HG03469 (cell line): ENCODE measurements around the gene GNG12.

Source experiments
- ATAC-seq: cut with Tn5 transposase; IDR thresholded peaks from one replicate; pipeline ENCODE4 v1.9.1; 2021; ENCODE audit warnings: mild to moderate bottlenecking, moderate library complexity, moderate number of reproducible peaks; ENCODE audit not compliant: unreplicated experiment

Gene GNG12

GRCh38 chr1:67713057-67713846 is 120.0 kb downstream of the GNG12 start:
- no peak for ATAC-seq

GRCh38 chr1:67711855-67712212 is 121.4 kb downstream of the GNG12 start:
- ATAC-seq, result no peak

- ATAC-seq, result no peak
Observed at GRCh38 chr1:67711158-67711854, 122.0 kb downstream of the GNG12 start.

GRCh38 chr1:67710417-67710816 is 122.8 kb downstream of the GNG12 start:
- no peak for ATAC-seq

- ATAC-seq, result no peak
Observed at GRCh38 chr1:67708606-67709005, 124.7 kb downstream of the GNG12 start.

- no peak for ATAC-seq
Observed at GRCh38 chr1:67705735-67706453, 127.4 kb downstream of the GNG12 start.

GRCh38 chr1:67704351-67704750 is 128.9 kb downstream of the GNG12 start:
- no peak for ATAC-seq

DNA sequence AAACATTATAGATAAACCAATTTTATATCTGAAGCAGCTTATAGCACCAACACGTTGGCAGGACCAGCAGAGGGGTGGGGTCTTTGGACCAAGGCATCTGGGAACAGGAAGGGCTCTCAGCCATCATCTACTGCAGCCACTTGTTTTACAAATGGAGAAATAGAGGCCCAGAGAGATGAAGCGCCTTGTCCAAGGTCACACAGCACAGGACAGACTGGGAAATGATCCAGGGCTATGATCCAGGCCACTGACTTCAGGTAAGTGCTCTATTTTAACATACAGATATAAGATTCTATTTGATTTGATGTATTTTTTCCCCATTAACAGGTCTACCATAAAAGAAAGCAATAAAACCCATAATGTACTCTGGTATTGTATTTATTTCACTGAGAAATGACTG is 131.4 kb downstream of the GNG12 start:
- no peak for ATAC-seq

DNA sequence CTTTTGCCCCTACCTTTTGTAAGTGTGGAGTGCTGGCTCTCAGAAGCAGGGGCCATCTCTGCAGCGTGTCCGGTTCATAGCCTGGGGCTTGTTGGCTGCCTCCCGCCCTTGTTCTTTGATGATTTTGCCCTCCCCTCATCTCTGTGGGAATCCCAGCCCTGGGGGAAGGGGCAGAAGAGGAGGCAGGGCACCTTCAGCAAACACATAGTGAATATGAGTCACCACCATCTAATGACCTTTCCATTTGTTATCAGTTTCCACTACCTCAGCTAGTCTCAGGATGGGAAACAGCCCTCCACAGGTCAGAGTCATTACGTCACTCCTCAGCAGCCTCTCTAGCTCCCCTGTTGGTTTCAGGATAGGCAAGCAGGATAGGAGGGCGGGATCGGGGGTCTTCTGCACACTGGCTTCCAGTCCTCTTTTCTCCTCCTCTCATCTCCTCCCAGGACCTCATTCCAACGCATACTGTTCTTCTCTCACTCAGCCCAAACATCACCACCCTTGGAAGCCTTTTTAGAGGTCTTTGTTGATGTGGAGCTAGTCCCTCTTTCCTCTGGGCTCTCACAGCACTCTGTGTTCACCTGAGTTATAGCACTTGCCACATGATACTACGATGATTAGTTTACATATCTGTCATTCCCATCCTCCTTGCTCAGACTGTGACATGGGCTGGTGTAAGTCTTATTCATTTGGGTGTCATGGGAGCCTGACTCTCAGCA is 132.4 kb downstream of the GNG12 start:
- peak; percentile 39 for ATAC-seq

- ATAC-seq, result no peak
Observed at GRCh38 chr1:67700220-67700619, 133.0 kb downstream of the GNG12 start.

- no peak for ATAC-seq
Observed at GRCh38 chr1:67696708-67697107, 136.6 kb downstream of the GNG12 start.

DNA sequence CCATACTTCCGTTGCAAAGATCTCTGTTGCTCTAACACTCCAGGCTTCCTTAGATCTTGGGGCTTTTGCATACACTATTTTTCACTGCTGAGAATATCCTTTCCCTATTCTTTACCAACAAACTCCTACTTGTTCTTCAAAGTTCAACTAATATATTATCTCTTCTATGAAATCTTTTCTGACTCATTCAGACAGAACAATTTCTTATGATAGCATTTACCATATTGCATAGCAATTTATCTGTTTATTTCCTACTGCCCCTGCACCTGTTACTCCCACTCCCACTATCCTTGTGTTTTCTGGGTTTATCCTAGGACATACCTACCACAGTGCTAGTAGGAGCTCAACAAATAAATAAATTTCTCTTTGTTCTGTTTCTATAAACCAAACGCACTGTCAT is 137.3 kb downstream of the GNG12 start:
- no peak for ATAC-seq

DNA sequence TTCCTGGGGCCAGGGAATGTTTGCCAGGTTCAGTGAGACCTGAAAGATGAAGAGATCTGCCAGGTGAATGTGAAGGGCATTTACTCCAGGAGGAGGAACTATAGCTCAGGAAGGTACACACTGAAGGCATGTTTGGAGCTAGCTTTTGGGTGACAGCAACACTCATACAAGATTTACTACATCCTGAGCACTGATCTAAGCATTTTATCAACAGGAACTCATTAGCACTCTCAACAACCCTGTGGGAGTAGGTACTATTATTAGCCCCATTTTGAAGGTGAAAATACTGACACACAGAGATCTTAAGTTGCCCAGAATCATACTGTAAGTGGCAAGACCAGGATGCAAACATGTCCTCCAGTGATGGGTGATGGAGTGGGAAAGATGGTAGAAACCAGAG is 141.6 kb downstream of the GNG12 start:
- ATAC-seq, result no peak

GRCh38 chr1:67690411-67690810 is 142.9 kb downstream of the GNG12 start:
- ATAC-seq, result no peak

- ATAC-seq, result no peak
Observed at GRCh38 chr1:67690018-67690363, 143.3 kb downstream of the GNG12 start.

DNA sequence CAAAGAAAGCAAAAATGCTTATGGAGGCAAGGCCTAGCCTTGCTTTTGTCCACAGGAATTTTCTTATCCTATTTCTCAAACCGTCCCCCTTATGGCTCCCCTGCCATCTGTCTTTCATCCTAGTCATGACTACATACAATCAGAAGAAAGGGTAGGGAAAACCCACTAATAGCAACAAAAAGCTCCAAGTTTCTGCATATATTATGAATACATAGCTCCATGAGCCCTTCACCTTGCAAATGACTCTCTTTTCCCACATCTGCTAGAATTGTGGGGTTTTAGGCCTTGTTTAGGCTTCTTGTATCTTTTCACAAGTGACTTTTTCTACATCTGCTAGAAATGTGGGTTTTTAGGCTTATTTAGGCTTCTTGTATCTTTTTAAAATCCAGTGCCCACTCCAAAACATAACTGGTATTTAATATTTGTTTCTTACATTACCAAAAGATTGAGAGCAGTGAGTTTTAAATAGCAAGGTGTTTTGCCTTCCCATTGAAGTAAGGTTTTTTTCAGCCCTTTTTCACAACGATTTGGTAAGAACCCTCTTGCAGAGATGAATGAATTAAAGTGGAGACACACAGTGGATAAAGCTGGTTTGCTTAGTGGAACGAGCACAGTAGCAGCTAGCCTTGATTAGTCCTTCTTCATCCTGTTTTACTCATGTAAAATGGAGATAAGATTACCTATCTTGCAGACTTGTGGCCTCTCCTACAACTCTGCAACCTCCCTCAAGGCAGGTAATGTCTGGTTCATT is 143.8 kb downstream of the GNG12 start:
- no peak for ATAC-seq

- ATAC-seq, result no peak
Observed at GRCh38 chr1:67688526-67689219, 144.6 kb downstream of the GNG12 start.

- no peak for ATAC-seq
Observed at GRCh38 chr1:67687649-67688048, 145.6 kb downstream of the GNG12 start.

DNA sequence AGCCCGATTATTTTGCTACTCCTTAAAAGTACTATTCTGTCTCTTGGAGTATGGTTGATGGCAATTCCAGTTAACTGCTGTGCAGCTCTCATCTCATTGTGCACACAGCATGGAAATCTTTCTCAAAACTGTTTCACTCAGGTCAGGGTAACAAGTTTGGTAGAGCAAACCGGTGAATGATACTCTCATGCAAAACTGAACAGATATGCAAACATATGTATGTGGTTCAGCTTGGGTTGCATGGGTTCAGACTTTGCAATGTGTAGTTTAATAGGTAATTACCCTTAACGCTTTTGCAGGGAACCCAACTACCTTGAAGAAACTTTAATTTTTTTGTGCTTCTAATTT is 146.1 kb downstream of the GNG12 start:
- ATAC-seq, result no peak
